Trophoblast cell (in vitro differentiated cells and primary cell): ENCODE measurements around the gene HOXD1.
A peak's percentile ranks its signal among the peaks of the same experiment; 100 is the strongest.

Experiments
- DNase-seq, 2 donors: peaks; one replicate each; pipeline ENCODE4 v3.0.0-alpha.2; 2016
- H2AFZ ChIP-seq: 2 replicates; pipeline ENCODE4 v1.6.1; 2013; ENCODE audit warnings: low read length, moderate library complexity, mild to moderate bottlenecking; ENCODE audit not compliant: insufficient read depth, poor library complexity
- H2AK5ac ChIP-seq: 2 replicates; pipeline ENCODE4 v1.6.1; 2013; ENCODE audit warnings: mild to moderate bottlenecking, low read length
- H2BK120ac ChIP-seq: 2 replicates; pipeline ENCODE4 v1.6.1; 2013; ENCODE audit warnings: low read length, mild to moderate bottlenecking, moderate library complexity; ENCODE audit not compliant: insufficient read depth, poor library complexity
- H2BK12ac ChIP-seq: 2 replicates; pipeline ENCODE4 v1.6.1; 2013; ENCODE audit warnings: mild to moderate bottlenecking, low read length, moderate library complexity
- H2BK5ac ChIP-seq: 2 replicates; pipeline ENCODE4 v1.6.1; 2013; ENCODE audit warnings: low read length, low read depth, moderate library complexity, mild to moderate bottlenecking; ENCODE audit not compliant: poor library complexity
- H3K14ac ChIP-seq: 2 replicates; pipeline ENCODE4 v1.6.1; 2013; ENCODE audit warnings: mild to moderate bottlenecking, low read length
- H3K18ac ChIP-seq: 2 replicates; pipeline ENCODE4 v1.6.1; 2013; ENCODE audit warnings: mild to moderate bottlenecking, low read length
- H3K23ac ChIP-seq: 2 replicates; pipeline ENCODE4 v1.6.1; 2013; ENCODE audit warnings: low read length
- H3K27ac ChIP-seq: 2 replicates; pipeline ENCODE4 v1.5.1; 2013; ENCODE audit warnings: low read depth, mild to moderate bottlenecking, inconsistent platforms, low read length, moderate library complexity
- H3K27me3 ChIP-seq: 2 replicates; pipeline ENCODE4 v1.6.1; 2013; ENCODE audit warnings: inconsistent platforms, mild to moderate bottlenecking, low read length, moderate library complexity; ENCODE audit not compliant: insufficient read depth
- H3K36me3 ChIP-seq, 2 experiments: 1 replicate in 1 of 2; 2 replicates in 1 of 2; pipeline ENCODE4 v1.6.1; 2013; ENCODE audit warnings: low read length in 2 of 2, mild to moderate bottlenecking in 2 of 2, moderate library complexity in 1 of 2; ENCODE audit not compliant: insufficient read depth in 2 of 2, control insufficient read depth in 1 of 2
- H3K4ac ChIP-seq: 2 replicates; pipeline ENCODE4 v1.6.1; 2013; ENCODE audit warnings: low read depth, mild to moderate bottlenecking, low read length, moderate library complexity
- H3K4me1 ChIP-seq, 2 experiments: 1 replicate in 1 of 2; 2 replicates in 1 of 2; pipeline ENCODE4 v1.6.1; 2013; ENCODE audit warnings: low read length in 2 of 2, mild to moderate bottlenecking in 2 of 2, moderate library complexity in 1 of 2; ENCODE audit not compliant: insufficient read depth in 2 of 2, control insufficient read depth in 1 of 2
- H3K4me2 ChIP-seq: 2 replicates; pipeline ENCODE4 v1.6.1; 2013; ENCODE audit warnings: inconsistent platforms, mild to moderate bottlenecking, low read length, moderate library complexity
- H3K4me3 ChIP-seq: 2 replicates; pipeline ENCODE4 v1.5.1; 2013; ENCODE audit warnings: mild to moderate bottlenecking, low read depth, low read length, inconsistent platforms
- H3K79me1 ChIP-seq: one replicate; pipeline ENCODE4 v1.6.1; 2013; ENCODE audit warnings: low read length
- H3K79me2 ChIP-seq: 2 replicates; pipeline ENCODE4 v1.6.1; 2013; ENCODE audit warnings: low read length, mild to moderate bottlenecking; ENCODE audit not compliant: control insufficient read depth, insufficient read depth, poor library complexity
- H3K9ac ChIP-seq: 2 replicates; pipeline ENCODE4 v1.6.1; 2013; ENCODE audit warnings: mild to moderate bottlenecking, low read length
- H3K9me3 ChIP-seq: 2 replicates; pipeline ENCODE4 v1.6.1; 2013; ENCODE audit warnings: low read depth, mild to moderate bottlenecking, control low read depth, inconsistent platforms, low read length; ENCODE audit not compliant: insufficient read depth
- H4K12ac ChIP-seq: 2 replicates; pipeline ENCODE4 v1.6.1; 2013; ENCODE audit warnings: low read depth, mild to moderate bottlenecking, low read length, moderate library complexity
- H4K8ac ChIP-seq: 2 replicates; pipeline ENCODE4 v1.6.1; 2013; ENCODE audit warnings: low read depth, mild to moderate bottlenecking, low read length, moderate library complexity
- H4K91ac ChIP-seq: one replicate; pipeline ENCODE4 v1.6.1; 2013; ENCODE audit warnings: low read depth, mild to moderate bottlenecking, low read length, moderate library complexity
- WGBS: extraction: QIAGEN DNeasy Blood & Tissue Kit; methylation state at CpG from one replicate; pipeline ENCODE4 v1.1.7; 2013; ENCODE audit warnings: missing lambda C conversion rate; ENCODE audit not compliant: insufficient read length, insufficient coverage; ENCODE audit errors: extremely low coverage; 5-methylcytosine and 5-hydroxymethylcytosine counted together

The HOXD1 gene

DNA sequence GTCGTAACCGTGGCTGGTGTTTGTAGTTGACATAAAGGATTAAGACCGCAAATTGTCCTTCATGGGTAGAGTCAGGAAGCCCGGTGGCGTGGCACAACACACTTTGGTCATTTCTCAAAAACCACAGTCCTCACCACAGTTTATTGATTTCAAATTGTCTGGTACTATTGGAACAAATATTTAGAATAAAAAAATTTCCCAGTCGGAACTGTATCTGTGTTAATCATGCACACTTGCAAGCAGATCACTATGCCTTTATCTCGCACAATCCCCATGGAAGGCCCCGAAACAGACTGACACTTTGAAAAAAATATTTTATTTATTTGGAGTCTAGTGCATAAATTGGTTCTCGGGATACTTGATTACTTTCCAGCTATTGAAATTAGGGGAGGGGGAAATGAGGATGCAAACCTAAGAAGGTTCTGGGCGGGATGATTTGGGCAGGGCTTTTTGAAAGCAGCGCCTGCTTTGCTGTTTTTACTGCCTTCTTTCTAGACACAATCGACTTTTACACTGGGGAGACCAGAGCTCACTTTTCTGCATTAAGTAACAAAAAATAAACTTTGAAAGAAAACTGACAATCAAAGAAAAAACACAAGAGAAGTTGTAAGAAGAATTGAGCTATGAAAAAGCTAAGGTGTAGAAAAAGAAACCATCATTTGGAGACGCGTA, 15.4 kb upstream of the HOXD1 start:
- H3K79me2 ChIP-seq: no peaks in the 10 kb centered on the region
- no peak overlapping the region for H4K8ac ChIP-seq
- H3K18ac ChIP-seq: no peak overlapping the region
- no peaks in the 10 kb centered on the region for H3K36me3 ChIP-seq
- H3K4ac ChIP-seq: no peak overlapping the region
- no peak overlapping the region for H2AFZ ChIP-seq
- no peak overlapping the region for H2BK120ac ChIP-seq
- no peaks in the 10 kb centered on the region for H3K79me1 ChIP-seq
- no peak overlapping the region for H4K91ac ChIP-seq
- no peak overlapping the region for H3K14ac ChIP-seq
- H3K9me3 ChIP-seq: peaks cover 13% of the 10 kb centered on the region
- no peak overlapping the region for H3K27ac ChIP-seq
- no peak overlapping the region for H2BK12ac ChIP-seq
- H3K9ac ChIP-seq: no peak overlapping the region
- H2BK5ac ChIP-seq: no peak overlapping the region
- no CpG with 5 or more reads among the region's 14 CpGs for WGBS
- no peak overlapping the region for H4K12ac ChIP-seq
- no peak for DNase-seq
- no peak overlapping the region for H3K23ac ChIP-seq
- no peak overlapping the region for H3K4me3 ChIP-seq
- H2AK5ac ChIP-seq: no peak overlapping the region
- peaks cover 74% of the 10 kb centered on the region for H3K27me3 ChIP-seq
- H3K4me1 ChIP-seq: peaks cover 3 to 13% of the 10 kb centered on the region in 2 experiments
- H3K4me2 ChIP-seq: no peak overlapping the region

GRCh38 chr2:176173567-176174381, 14.7 kb upstream of the HOXD1 start:
- Histone ChIP-seq H3K36me3 (no peaks in the 10 kb centered on the region), H3K4me3 (no peak overlapping the region), H2AFZ (no peak overlapping the region), H3K9me3 (peaks cover 16% of the 10 kb centered on the region), H3K4me1 (peaks cover 3 to 17% of the 10 kb centered on the region in 2 experiments), H3K79me1 (no peaks in the 10 kb centered on the region), H3K23ac (no peak overlapping the region), H3K27me3 (peaks cover 81% of the 10 kb centered on the region), H3K79me2 (no peaks in the 10 kb centered on the region), H4K12ac (no peak overlapping the region), H2BK5ac (no peak overlapping the region), H3K4ac (no peak overlapping the region), H3K14ac (no peak overlapping the region), H3K4me2 (no peak overlapping the region), H3K18ac (no peak overlapping the region), H2BK12ac (no peak overlapping the region), H4K91ac (no peak overlapping the region), H2AK5ac (no peak overlapping the region), H2BK120ac (no peak overlapping the region), H3K9ac (no peak overlapping the region), H3K27ac (no peak overlapping the region), H4K8ac (no peak overlapping the region)
- no CpG with 5 or more reads among the region's 7 CpGs for WGBS
- DNase-seq: no peak

- H3K4ac ChIP-seq: no peak overlapping the region
- no peak overlapping the region for H3K27ac ChIP-seq
- peaks cover 14% of the 10 kb centered on the region for H3K9me3 ChIP-seq
- peaks cover 81% of the 10 kb centered on the region for H3K27me3 ChIP-seq
- H2BK120ac ChIP-seq: no peak overlapping the region
- H3K9ac ChIP-seq: no peak overlapping the region
- H4K91ac ChIP-seq: no peak overlapping the region
- peaks cover 3 to 17% of the 10 kb centered on the region in 2 experiments for H3K4me1 ChIP-seq
- H2BK5ac ChIP-seq: no peak overlapping the region
- H3K23ac ChIP-seq: no peak overlapping the region
- H3K4me3 ChIP-seq: no peak overlapping the region
- H2AK5ac ChIP-seq: no peak overlapping the region
- H2AFZ ChIP-seq: no peak overlapping the region
- no peak overlapping the region for H3K18ac ChIP-seq
- H3K14ac ChIP-seq: no peak overlapping the region
- H2BK12ac ChIP-seq: no peak overlapping the region
- no peaks in the 10 kb centered on the region for H3K79me1 ChIP-seq
- no peak for DNase-seq
- no peak overlapping the region for H4K8ac ChIP-seq
- no CpG with 5 or more reads among the region's 14 CpGs for WGBS
- no peak overlapping the region for H3K4me2 ChIP-seq
- no peaks in the 10 kb centered on the region for H3K36me3 ChIP-seq
- no peaks in the 10 kb centered on the region for H3K79me2 ChIP-seq
- H4K12ac ChIP-seq: no peak overlapping the region
These were observed 14.1 kb upstream of the HOXD1 start for GRCh38 chr2:176174382-176174823.

GRCh38 chr2:176174824-176175708, 13.4 kb upstream of the HOXD1 start:
- Histone ChIP-seq H3K4me1 (peaks cover 3 to 17% of the 10 kb centered on the region in 2 experiments), H3K36me3 (no peaks in the 10 kb centered on the region), H3K27me3 (peaks cover 85% of the 10 kb centered on the region), H4K91ac (no peak overlapping the region), H2AFZ (no peak overlapping the region), H2BK120ac (no peak overlapping the region), H3K27ac (no peak overlapping the region), H3K4me2 (peak overlapping the region; percentile 42), H2AK5ac (no peak overlapping the region), H3K4me3 (no peak overlapping the region), H3K9me3 (peaks cover 14% of the 10 kb centered on the region), H3K23ac (no peak overlapping the region), H4K8ac (no peak overlapping the region), H2BK5ac (no peak overlapping the region), H3K79me1 (no peaks in the 10 kb centered on the region), H3K4ac (no peak overlapping the region), H3K18ac (no peak overlapping the region), H3K9ac (no peak overlapping the region), H2BK12ac (no peak overlapping the region), H4K12ac (no peak overlapping the region), H3K14ac (no peak overlapping the region), H3K79me2 (no peaks in the 10 kb centered on the region)
- no CpG with 5 or more reads among the region's 47 CpGs for WGBS
- no peak for DNase-seq
